GM23338 (cell line): ENCODE data around the gene PDE3B. TPM values are rescaled to one million over a fixed set of nuclear protein-coding genes. Genes with fewer than 3 reads are reported as not detected.
A peak's percentile ranks its signal among the peaks of the same experiment; 100 is the strongest.

Source experiments
- ATAC-seq: fragments of 200-7000 bp; cut with Tn5 transposase; 3 replicates; pipeline ENCODE4 v1.9.1; 2020
- DNase-seq: peaks from one replicate; pipeline ENCODE4 v3.0.0-alpha.2; 2015; ENCODE audit warnings: low spot score
- H2AFZ ChIP-seq: fragments of 200-600 bp; sonication (generic); 2 replicates; pipeline ENCODE4 v1.8.0; 2016; ENCODE audit warnings: antibody characterized with exemption, mild to moderate bottlenecking, moderate library complexity
- H3F3A ChIP-seq: fragments of 200-600 bp; sonication (generic); replicated peaks from 2 replicates; pipeline ENCODE4 v1.8.0; 2017; ENCODE audit warnings: antibody characterized with exemption, mixed run types, low read depth
- H3K27ac ChIP-seq: fragments of 200-600 bp; sonication (generic); 2 replicates; pipeline ENCODE4 v1.6.1; 2016; ENCODE audit warnings: low read depth
- H3K27me3 ChIP-seq: fragments of 200-600 bp; sonication (generic); 2 replicates; pipeline ENCODE4 v1.8.0; 2016; ENCODE audit warnings: mild to moderate bottlenecking, mixed run types, moderate library complexity; ENCODE audit not compliant: insufficient read depth
- H3K36me3 ChIP-seq: fragments of 200-600 bp; sonication (generic); 2 replicates; pipeline ENCODE4 v1.8.0; 2016; ENCODE audit warnings: mild to moderate bottlenecking; ENCODE audit not compliant: insufficient read depth
- H3K4me1 ChIP-seq: fragments of 200-600 bp; sonication (generic); 2 replicates; pipeline ENCODE4 v1.8.0; 2016; ENCODE audit warnings: mild to moderate bottlenecking, moderate library complexity; ENCODE audit not compliant: insufficient read depth
- H3K4me2 ChIP-seq: fragments of 200-600 bp; sonication (generic); 2 replicates; pipeline ENCODE4 v1.7.1; 2017; ENCODE audit warnings: mixed run types
- H3K4me3 ChIP-seq: fragments of 200-600 bp; sonication (generic); 2 replicates; pipeline ENCODE4 v1.6.1; 2016; ENCODE audit warnings: mixed run types
- H3K79me2 ChIP-seq: fragments of 200-600 bp; sonication (generic); replicated peaks from 2 replicates; pipeline ENCODE4 v1.8.0; 2017; ENCODE audit warnings: mild to moderate bottlenecking; ENCODE audit not compliant: insufficient read depth
- H3K9me2 ChIP-seq: fragments of 200-600 bp; sonication (generic); 2 replicates; pipeline ENCODE4 v1.8.0; 2017; ENCODE audit not compliant: insufficient read depth
- H4K20me1 ChIP-seq: fragments of 200-600 bp; sonication (generic); replicated peaks from 2 replicates; pipeline ENCODE4 v1.8.0; 2017; ENCODE audit warnings: mild to moderate bottlenecking; ENCODE audit not compliant: insufficient read depth
- H3K27ac Mint-ChIP-seq: 2 replicates; pipeline ENCODE4 v1.8.0; 2020; ENCODE audit warnings: inconsistent platforms, mild to moderate bottlenecking, moderate library complexity, mixed read lengths
- H3K27me3 Mint-ChIP-seq: 3 replicates; pipeline ENCODE4 v1.8.0; 2022; ENCODE audit warnings: low read depth, mild to moderate bottlenecking, moderate library complexity, mixed read lengths, inconsistent platforms; ENCODE audit not compliant: insufficient read depth, poor library complexity
- H3K36me3 Mint-ChIP-seq: 3 replicates; pipeline ENCODE4 v1.8.0; 2021; ENCODE audit warnings: low read depth, mild to moderate bottlenecking, inconsistent platforms, moderate library complexity, mixed read lengths
- H3K4me1 Mint-ChIP-seq: 3 replicates; pipeline ENCODE4 v1.8.0; 2020; ENCODE audit warnings: mild to moderate bottlenecking, inconsistent platforms, mixed read lengths
- H3K4me3 Mint-ChIP-seq: 3 replicates; pipeline ENCODE4 v1.8.0; 2021; ENCODE audit warnings: moderate library complexity, mild to moderate bottlenecking, inconsistent platforms, mixed read lengths
- H3K9me3 Mint-ChIP-seq: 3 replicates; pipeline ENCODE4 v1.8.0; 2020; ENCODE audit warnings: moderate library complexity, mild to moderate bottlenecking, inconsistent platforms, mixed read lengths
- CTCF ChIP-seq, 2 experiments: fragments of 200-600 bp in 1 of 2; sonication (generic) in 1 of 2; conservative IDR thresholded peaks; 2 replicates each; pipeline versions ENCODE4 v1.5.1 to v1.6.1; 2016 to 2017; ENCODE audit warnings: antibody characterized with exemption in 2 of 2, low read depth in 2 of 2, mild to moderate bottlenecking in 2 of 2, moderate library complexity in 1 of 2
- ETS1 ChIP-seq: IDR thresholded peaks from 2 replicates; pipeline ENCODE4 v1.6.1; 2016; ENCODE audit warnings: antibody characterized with exemption
- EZH2 ChIP-seq: fragments of 200-600 bp; sonication (generic); IDR thresholded peaks from one replicate; pipeline ENCODE4 v1.8.0; 2017; ENCODE audit warnings: antibody characterized with exemption, mild to moderate bottlenecking, low read depth; ENCODE audit not compliant: unreplicated experiment
- JUNB ChIP-seq: IDR thresholded peaks from one replicate; pipeline ENCODE4 v1.6.1; 2016; ENCODE audit warnings: antibody characterized with exemption; ENCODE audit not compliant: unreplicated experiment
- POLR2AphosphoS5 ChIP-seq: IDR thresholded peaks from 2 replicates; pipeline ENCODE4 v1.6.1; 2016; ENCODE audit warnings: antibody characterized with exemption, low read depth
- STAT1 ChIP-seq: IDR thresholded peaks from one replicate; pipeline ENCODE4 v1.6.1; 2016; ENCODE audit warnings: antibody characterized with exemption; ENCODE audit not compliant: unreplicated experiment
- ZNF114 ChIP-seq: fragments of 250-450 bp; sonication (Bioruptor Pico); IDR thresholded peaks from 2 replicates; pipeline ENCODE4 v1.5.0; 2020; ENCODE audit warnings: mild to moderate bottlenecking, moderate library complexity
- polyA plus RNA-seq: library from polyadenylated mRNA; unstranded; fragments of >200 nt; fragmentation: Nextera tagmentation; extraction: Ambion mirVana; gene quantifications from 2 replicates; pipeline ENCODE4 v1.2.1, GENCODE V29; 2016
- total RNA-seq: library from RNA; depleted of rRNA; stranded (reverse); fragments of >200 nt; shearing (Covaris generic); gene quantifications from 2 replicates; pipeline ENCODE4 v1.2.3, GENCODE V29; 2014

PDE3B gene
- total and polyA plus RNA-seq, 2 experiments from 2014 or later: 4.3 to 21.3 TPM

- no peaks in the 10 kb centered on the region for H4K20me1 ChIP-seq
- no peak overlapping the region for H3K27ac Mint-ChIP-seq
- H3K36me3 ChIP-seq: no peaks in the 10 kb centered on the region; the same call in 1 of the 2 replicates
- no peak overlapping the region for H3K4me3 ChIP-seq
- H3F3A ChIP-seq: no peaks in the 10 kb centered on the region
- H3K9me2 ChIP-seq: no peaks in the 10 kb centered on the region
- no peak for ATAC-seq
- peaks cover 13% of the 10 kb centered on the region; the same call in 2 of the 3 replicates for H3K9me3 Mint-ChIP-seq
- H3K4me3 Mint-ChIP-seq: no peak overlapping the region
- H3K27me3 Mint-ChIP-seq: no peaks in the 10 kb centered on the region
- no peaks in the 10 kb centered on the region for H3K79me2 ChIP-seq
- H3K36me3 Mint-ChIP-seq: peaks cover 24% of the 10 kb centered on the region
- no peak overlapping the region for H3K27ac ChIP-seq
- no peaks in the 10 kb centered on the region for H3K4me1 Mint-ChIP-seq
- H2AFZ ChIP-seq: no peak overlapping the region
- no peaks in the 10 kb centered on the region for H3K4me1 ChIP-seq
- no peaks in the 10 kb centered on the region for H3K27me3 ChIP-seq
- TF ChIP-seq CTCF (conservative IDR thresholded peaks at IDR 0.05; ENCODE audit: low read depth in 2 of 2): no peak
- no peak for TF ChIP-seq EZH2
- no peak for TF ChIP-seq ZNF114 (CRISPR knock-in tag)
- TF ChIP-seq STAT1: no peak
- no peak overlapping the region for H3K4me2 ChIP-seq
- no peak for DNase-seq
Measured at GRCh38 chr11:14842002-14842401, 198.4 kb downstream of the PDE3B start.

- no peaks in the 10 kb centered on the region; the same call in 2 of the 3 replicates for H3K9me3 Mint-ChIP-seq
- Histone ChIP-seq H3K79me2 (no peaks in the 10 kb centered on the region), H3K27me3 (no peaks in the 10 kb centered on the region), H3K27ac (no peak overlapping the region), H3K36me3 (no peaks in the 10 kb centered on the region), H3K9me2 (no peaks in the 10 kb centered on the region), H3K4me2 (no peak overlapping the region), H3K4me1 (no peaks in the 10 kb centered on the region), H4K20me1 (no peaks in the 10 kb centered on the region; the same call in 1 of the 2 replicates), H3F3A (no peaks in the 10 kb centered on the region), H2AFZ (no peak overlapping the region), H3K4me3 (no peak overlapping the region)
- DNase-seq: no peak
- no peaks in the 10 kb centered on the region for H3K36me3 Mint-ChIP-seq
- ATAC-seq: no peak
- H3K4me3 Mint-ChIP-seq: no peak overlapping the region
- peak overlapping the region; percentile 91 for H3K27ac Mint-ChIP-seq
- peaks cover 2% of the 10 kb centered on the region for H3K27me3 Mint-ChIP-seq
- peaks cover 3% of the 10 kb centered on the region; the same call in 1 of the 3 replicates for H3K4me1 Mint-ChIP-seq
- TF ChIP-seq EZH2 (no peak), JUNB (no peak), POLR2AphosphoS5 (no peak)
Measured at GRCh38 chr11:14852571-14853177, 209.1 kb downstream of the PDE3B start.

- Mint-ChIP-seq H3K9me3 (no peaks in the 10 kb centered on the region), H3K27ac (no peak overlapping the region), H3K4me1 (peaks cover 3% of the 10 kb centered on the region; the same call in 1 of the 3 replicates), H3K36me3 (no peaks in the 10 kb centered on the region), H3K27me3 (peaks cover 2% of the 10 kb centered on the region), H3K4me3 (no peak overlapping the region)
- no peaks in the 10 kb centered on the region for H3K4me1 ChIP-seq
- H3K27me3 ChIP-seq: no peaks in the 10 kb centered on the region
- DNase-seq (no peak), ATAC-seq (no peak)
- H3K79me2 ChIP-seq: no peaks in the 10 kb centered on the region
- no peak overlapping the region for H3K27ac ChIP-seq
- no peaks in the 10 kb centered on the region for H3K36me3 ChIP-seq
- no peak overlapping the region for H2AFZ ChIP-seq
- no peaks in the 10 kb centered on the region; the same call in 1 of the 2 replicates for H4K20me1 ChIP-seq
- TF ChIP-seq ETS1: no peak
- no peaks in the 10 kb centered on the region for H3F3A ChIP-seq
- no peak overlapping the region for H3K4me2 ChIP-seq
- H3K4me3 ChIP-seq: no peak overlapping the region
- no peaks in the 10 kb centered on the region for H3K9me2 ChIP-seq
Measured at GRCh38 chr11:14854057-14854456, 210.5 kb downstream of the PDE3B start.
